ENCODE measurements around the gene TNIP1.

TNIP1 gene, protein sequence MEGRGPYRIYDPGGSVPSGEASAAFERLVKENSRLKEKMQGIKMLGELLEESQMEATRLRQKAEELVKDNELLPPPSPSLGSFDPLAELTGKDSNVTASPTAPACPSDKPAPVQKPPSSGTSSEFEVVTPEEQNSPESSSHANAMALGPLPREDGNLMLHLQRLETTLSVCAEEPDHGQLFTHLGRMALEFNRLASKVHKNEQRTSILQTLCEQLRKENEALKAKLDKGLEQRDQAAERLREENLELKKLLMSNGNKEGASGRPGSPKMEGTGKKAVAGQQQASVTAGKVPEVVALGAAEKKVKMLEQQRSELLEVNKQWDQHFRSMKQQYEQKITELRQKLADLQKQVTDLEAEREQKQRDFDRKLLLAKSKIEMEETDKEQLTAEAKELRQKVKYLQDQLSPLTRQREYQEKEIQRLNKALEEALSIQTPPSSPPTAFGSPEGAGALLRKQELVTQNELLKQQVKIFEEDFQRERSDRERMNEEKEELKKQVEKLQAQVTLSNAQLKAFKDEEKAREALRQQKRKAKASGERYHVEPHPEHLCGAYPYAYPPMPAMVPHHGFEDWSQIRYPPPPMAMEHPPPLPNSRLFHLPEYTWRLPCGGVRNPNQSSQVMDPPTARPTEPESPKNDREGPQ

DNA sequence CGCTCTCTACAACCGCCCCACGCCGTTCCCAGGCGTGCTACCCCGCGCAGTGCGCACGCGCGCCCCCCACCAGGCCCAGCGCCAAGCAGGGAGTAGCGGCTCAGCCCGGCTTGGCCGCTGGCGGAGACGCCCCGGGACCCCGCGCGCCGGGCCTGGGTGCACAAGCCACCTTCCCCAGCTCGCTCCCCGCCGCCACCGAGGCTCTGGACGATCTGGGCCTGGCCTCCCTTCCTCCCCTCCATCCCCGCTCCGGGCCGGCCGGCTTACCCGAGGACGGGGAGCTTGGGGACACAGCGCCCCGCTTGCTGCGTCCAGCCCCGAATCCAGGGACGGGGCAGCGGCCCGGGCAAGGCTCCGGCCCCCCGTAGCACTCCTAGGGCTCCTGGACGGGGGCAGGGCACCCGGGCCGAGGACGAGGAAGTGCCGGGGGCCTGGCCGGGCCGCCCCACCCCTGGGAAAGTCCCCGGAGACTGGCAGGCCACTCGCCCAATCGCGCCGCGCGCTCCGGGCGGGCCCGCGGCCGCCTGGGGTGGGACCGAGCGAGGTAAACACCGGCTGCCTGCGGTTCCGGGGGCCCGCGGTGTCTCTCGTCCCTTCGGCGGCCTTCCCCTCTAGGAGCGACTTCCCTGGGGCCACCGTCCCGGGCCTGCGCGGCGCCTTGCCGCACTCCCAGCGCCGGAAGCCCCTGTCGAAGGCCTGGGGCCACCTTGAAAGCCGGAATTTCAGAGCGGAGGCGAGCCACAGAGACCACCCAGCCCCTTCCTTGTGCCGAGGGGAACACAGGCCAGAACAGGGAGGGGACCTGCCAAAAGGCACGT lies at the start of gene TNIP1:
Gene TNIP1, minus strand, starts transcription at position 422 of the 818 bp plus-strand sequence. CDS start 15,939 bp downstream, outside the sequence.
- peaks cover 60% of the 10 kb centered on the region for H3K4me1 ChIP-seq (ENCODE audit: control insufficient read depth, low read length)
- peak within 1 kb of the TSS; percentile 73 for H3K4me2 ChIP-seq (ENCODE audit: low read length)
- H3K79me2 ChIP-seq (ENCODE audit: control insufficient read depth, low read length) = peaks cover 65% of the 10 kb centered on the region
- peaks cover 4% of the 10 kb centered on the region; the same call in 1 of the 2 replicates for H4K20me1 ChIP-seq (ENCODE audit: control insufficient read depth, insufficient read depth, low read depth, low read length)
- H3K9me2 ChIP-seq (replicated peaks; ENCODE audit: control insufficient read depth, low read length) = no peaks in the 10 kb centered on the region
- TF ChIP-seq, protein P1, sequence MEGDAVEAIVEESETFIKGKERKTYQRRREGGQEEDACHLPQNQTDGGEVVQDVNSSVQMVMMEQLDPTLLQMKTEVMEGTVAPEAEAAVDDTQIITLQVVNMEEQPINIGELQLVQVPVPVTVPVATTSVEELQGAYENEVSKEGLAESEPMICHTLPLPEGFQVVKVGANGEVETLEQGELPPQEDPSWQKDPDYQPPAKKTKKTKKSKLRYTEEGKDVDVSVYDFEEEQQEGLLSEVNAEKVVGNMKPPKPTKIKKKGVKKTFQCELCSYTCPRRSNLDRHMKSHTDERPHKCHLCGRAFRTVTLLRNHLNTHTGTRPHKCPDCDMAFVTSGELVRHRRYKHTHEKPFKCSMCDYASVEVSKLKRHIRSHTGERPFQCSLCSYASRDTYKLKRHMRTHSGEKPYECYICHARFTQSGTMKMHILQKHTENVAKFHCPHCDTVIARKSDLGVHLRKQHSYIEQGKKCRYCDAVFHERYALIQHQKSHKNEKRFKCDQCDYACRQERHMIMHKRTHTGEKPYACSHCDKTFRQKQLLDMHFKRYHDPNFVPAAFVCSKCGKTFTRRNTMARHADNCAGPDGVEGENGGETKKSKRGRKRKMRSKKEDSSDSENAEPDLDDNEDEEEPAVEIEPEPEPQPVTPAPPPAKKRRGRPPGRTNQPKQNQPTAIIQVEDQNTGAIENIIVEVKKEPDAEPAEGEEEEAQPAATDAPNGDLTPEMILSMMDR (IDR thresholded peaks at IDR 0.05; ENCODE audit: low read depth, low read length, poor library complexity, severe bottlenecking) = peak; percentile 22
- TF ChIP-seq EZH2phosphoT487 (IDR thresholded peaks at IDR 0.05; ENCODE audit: borderline replicate concordance, low read length) = no peak
- H3K27me3 ChIP-seq (ENCODE audit: control insufficient read depth, low read length) = no peaks in the 10 kb centered on the region
- no peaks in the 10 kb centered on the region for H3K9me3 ChIP-seq (ENCODE audit: control insufficient read depth, insufficient read depth, low read length)
- H3K36me3 ChIP-seq (ENCODE audit: control insufficient read depth, low read length) = peaks cover 34% of the 10 kb centered on the region
- peak within 1 kb of the TSS; percentile 74 for H3K4me3 ChIP-seq (ENCODE audit: low read length)
- H3F3A ChIP-seq (ENCODE audit: control insufficient read depth, insufficient read depth) = peaks cover 3% of the 10 kb centered on the region; the same call in 1 of the 2 replicates
- H3K27ac ChIP-seq (ENCODE audit: low read depth, low read length) = peak within 1 kb of the TSS; percentile 82

DNA sequence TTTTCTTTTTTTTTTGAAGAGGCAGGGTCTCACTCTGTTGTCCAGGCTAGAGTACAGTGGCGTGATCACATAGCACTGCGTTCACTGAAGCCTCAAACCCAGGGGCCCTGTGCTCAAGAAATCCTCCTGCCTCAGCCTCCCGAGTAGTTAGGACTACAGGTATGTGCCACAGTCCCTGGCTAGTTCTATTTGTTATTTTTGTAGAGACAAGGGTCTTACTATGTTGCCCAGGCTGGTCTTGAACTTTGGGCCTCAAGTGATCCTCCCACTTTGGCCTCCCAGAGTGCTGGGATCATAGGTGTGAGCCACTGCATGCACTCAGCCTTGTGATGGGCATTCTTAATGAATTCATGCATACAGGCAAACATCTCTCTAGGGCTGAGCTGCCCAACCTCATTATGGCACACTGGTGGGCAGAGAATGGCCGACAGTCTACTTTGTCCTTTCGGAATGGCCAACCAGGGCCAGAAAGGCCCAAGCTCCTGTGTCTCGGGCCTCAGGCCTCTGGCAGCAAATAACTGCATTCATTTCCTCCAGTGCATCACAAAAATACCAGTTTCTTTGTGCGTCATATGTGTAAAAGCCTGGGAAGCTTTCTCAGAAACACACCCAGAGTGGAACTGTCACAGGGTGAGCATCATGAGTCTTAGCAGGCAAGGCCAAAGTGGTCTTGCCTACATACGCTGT lies 49.5 kb upstream of the TNIP1 start:
- no peak overlapping the region for H3K27ac ChIP-seq (ENCODE audit: low read depth, low read length)

DNA sequence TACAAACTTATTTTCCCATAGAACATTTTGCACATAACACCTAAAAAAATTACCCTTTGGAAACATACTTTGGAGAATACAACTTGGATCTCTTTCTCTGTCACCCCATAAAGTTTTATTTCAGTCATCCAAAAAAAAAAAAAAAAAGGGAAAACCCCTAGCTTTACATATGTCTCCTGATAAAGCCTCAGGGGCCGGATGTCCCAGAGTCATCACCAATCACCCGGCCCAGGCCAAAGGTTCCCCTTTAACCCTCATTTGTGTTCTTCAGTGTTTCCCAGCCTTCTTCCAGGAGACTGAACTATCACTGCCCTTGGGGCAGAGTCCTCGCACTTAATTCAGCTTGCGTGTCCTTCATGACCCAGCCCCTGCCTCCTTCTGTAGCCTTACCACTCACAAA lies 48.0 kb upstream of the TNIP1 start:
- TF ChIP-seq, protein P1 (IDR thresholded peaks at IDR 0.05; ENCODE audit: low read depth, low read length, poor library complexity, severe bottlenecking) = no peak
- no peak for TF ChIP-seq EZH2phosphoT487 (IDR thresholded peaks at IDR 0.05; ENCODE audit: borderline replicate concordance, low read length)
- Histone ChIP-seq H3K9me2 (replicated peaks; ENCODE audit: control insufficient read depth, low read length) (no peaks in the 10 kb centered on the region), H4K20me1 (ENCODE audit: control insufficient read depth, insufficient read depth, low read depth, low read length) (no peaks in the 10 kb centered on the region), H3K79me2 (ENCODE audit: control insufficient read depth, low read length) (no peaks in the 10 kb centered on the region), H3K4me2 (ENCODE audit: low read length) (no peak overlapping the region), H3F3A (ENCODE audit: control insufficient read depth, insufficient read depth) (no peaks in the 10 kb centered on the region; the same call in 1 of the 2 replicates), H3K27me3 (ENCODE audit: control insufficient read depth, low read length) (no peaks in the 10 kb centered on the region), H3K27ac (ENCODE audit: low read depth, low read length) (no peak overlapping the region), H3K9me3 (ENCODE audit: control insufficient read depth, insufficient read depth, low read length) (no peaks in the 10 kb centered on the region), H3K4me3 (ENCODE audit: low read length) (no peak overlapping the region), H3K4me1 (ENCODE audit: control insufficient read depth, low read length) (peaks cover 40% of the 10 kb centered on the region), H3K36me3 (ENCODE audit: control insufficient read depth, low read length) (no peaks in the 10 kb centered on the region)

More for the DNA sequence above, 49.5 kb upstream of the TNIP1 start:
- no peak overlapping the region for H3K4me2 ChIP-seq (ENCODE audit: low read length)
- H3K27me3 ChIP-seq (ENCODE audit: control insufficient read depth, low read length) = no peaks in the 10 kb centered on the region
- peaks cover 37% of the 10 kb centered on the region for H3K4me1 ChIP-seq (ENCODE audit: control insufficient read depth, low read length)
- H3K9me2 ChIP-seq (replicated peaks; ENCODE audit: control insufficient read depth, low read length) = no peaks in the 10 kb centered on the region
- H3F3A ChIP-seq (ENCODE audit: control insufficient read depth, insufficient read depth) = no peaks in the 10 kb centered on the region; the same call in 1 of the 2 replicates
- H4K20me1 ChIP-seq (ENCODE audit: control insufficient read depth, insufficient read depth, low read depth, low read length) = no peaks in the 10 kb centered on the region
- TF ChIP-seq, protein P1 (IDR thresholded peaks at IDR 0.05; ENCODE audit: low read depth, low read length, poor library complexity, severe bottlenecking) = no peak
- no peak for TF ChIP-seq EZH2phosphoT487 (IDR thresholded peaks at IDR 0.05; ENCODE audit: borderline replicate concordance, low read length)
- H3K9me3 ChIP-seq (ENCODE audit: control insufficient read depth, insufficient read depth, low read length) = no peaks in the 10 kb centered on the region
- H3K79me2 ChIP-seq (ENCODE audit: control insufficient read depth, low read length) = no peaks in the 10 kb centered on the region
- H3K4me3 ChIP-seq (ENCODE audit: low read length) = no peak overlapping the region
- H3K36me3 ChIP-seq (ENCODE audit: control insufficient read depth, low read length) = no peaks in the 10 kb centered on the region

Measured in DOHH2 (cell line).